ENCODE measurements around the gene ZNF407.

ZNF407 gene

GRCh38 chr18:75105551-75106254 is 508.0 kb downstream of the ZNF407 start:
- no peak overlapping the region for H3K4me3 ChIP-seq (ENCODE audit: low read depth, low read length)
- H3K4me1 ChIP-seq (ENCODE audit: control insufficient read depth, insufficient read depth, low read length), result no peaks in the 10 kb centered on the region
- no peak overlapping the region for H3K27ac ChIP-seq (ENCODE audit: extremely low read depth, low read depth, low read length)
- no peaks in the 10 kb centered on the region for H3K36me3 ChIP-seq (ENCODE audit: control insufficient read depth in 2 of 2, insufficient read depth in 1 of 2, low read length in 2 of 2)
- ChIA-PET CTCF (no interaction called here), POLR2A (no interaction called here)
- TF ChIP-seq ZNF433 (tag by site-specific recombination; IDR thresholded peaks at IDR 0.05; ENCODE audit: low read depth) (no peak), ZNF274 (IDR thresholded peaks at IDR 0.05; ENCODE audit: low read length) (no peak), ZNF274 (tag by site-specific recombination; IDR thresholded peaks at IDR 0.05; ENCODE audit: borderline replicate concordance) (no peak), ZNF560 (tag by site-specific recombination; IDR thresholded peaks at IDR 0.05; ENCODE audit: borderline replicate concordance) (no peak), HIC1 (tag by site-specific recombination; IDR thresholded peaks at IDR 0.05) (no peak), ZNF510 (tag by site-specific recombination; IDR thresholded peaks at IDR 0.05; ENCODE audit: insufficient replicate concordance) (no peak), ZNF112 (tag by site-specific recombination; IDR thresholded peaks at IDR 0.05) (no peak), ZBTB17 (tag by site-specific recombination; IDR thresholded peaks at IDR 0.05) (no peak)
- H3K9me3 ChIP-seq (ENCODE audit: control insufficient read depth, insufficient read depth, low read depth, low read length), result no peaks in the 10 kb centered on the region

DNA sequence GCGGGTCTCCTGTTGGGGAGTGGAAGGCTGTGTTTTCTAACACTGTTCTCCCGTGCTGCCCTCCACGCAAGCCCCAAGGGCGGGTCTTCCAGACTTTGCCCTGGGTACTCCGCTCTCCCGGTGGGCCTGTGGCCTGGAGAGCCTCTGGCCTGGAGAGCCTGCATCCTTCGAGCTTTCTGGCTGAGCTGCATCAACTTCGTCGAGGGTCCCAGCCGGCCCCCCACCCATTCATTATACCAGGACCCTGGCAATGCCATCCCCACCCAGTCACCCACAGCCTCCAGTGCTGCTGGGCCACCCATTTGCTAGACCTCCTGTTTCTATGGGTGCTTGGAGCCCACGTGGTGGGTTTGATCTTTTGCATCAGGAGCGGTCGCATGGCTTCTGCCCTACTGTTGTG is 509.1 kb downstream of the ZNF407 start:
- POLR2A ChIA-PET, result no interaction called here
- H3K4me1 ChIP-seq (ENCODE audit: control insufficient read depth, insufficient read depth, low read length), result no peaks in the 10 kb centered on the region
- no peak overlapping the region for H3K27ac ChIP-seq (ENCODE audit: extremely low read depth, low read depth, low read length)
- CTCF ChIA-PET, result interaction anchor here (0.7 kb wide), 1 partner anchor 11 kb away, joined by 3 read pairs; no protein-coding TSS in a partner anchor
- no peak overlapping the region for H3K4me3 ChIP-seq (ENCODE audit: low read depth, low read length)
- H3K36me3 ChIP-seq (ENCODE audit: control insufficient read depth in 2 of 2, insufficient read depth in 1 of 2, low read length in 2 of 2), result no peaks in the 10 kb centered on the region
- H3K9me3 ChIP-seq (ENCODE audit: control insufficient read depth, insufficient read depth, low read depth, low read length), result no peaks in the 10 kb centered on the region
- TF ChIP-seq ZNF785 (tag by site-specific recombination; IDR thresholded peaks at IDR 0.05) (no peak), ZNF843 (tag by site-specific recombination; IDR thresholded peaks at IDR 0.05) (no peak)
- TF ChIP-seq, protein P1, sequence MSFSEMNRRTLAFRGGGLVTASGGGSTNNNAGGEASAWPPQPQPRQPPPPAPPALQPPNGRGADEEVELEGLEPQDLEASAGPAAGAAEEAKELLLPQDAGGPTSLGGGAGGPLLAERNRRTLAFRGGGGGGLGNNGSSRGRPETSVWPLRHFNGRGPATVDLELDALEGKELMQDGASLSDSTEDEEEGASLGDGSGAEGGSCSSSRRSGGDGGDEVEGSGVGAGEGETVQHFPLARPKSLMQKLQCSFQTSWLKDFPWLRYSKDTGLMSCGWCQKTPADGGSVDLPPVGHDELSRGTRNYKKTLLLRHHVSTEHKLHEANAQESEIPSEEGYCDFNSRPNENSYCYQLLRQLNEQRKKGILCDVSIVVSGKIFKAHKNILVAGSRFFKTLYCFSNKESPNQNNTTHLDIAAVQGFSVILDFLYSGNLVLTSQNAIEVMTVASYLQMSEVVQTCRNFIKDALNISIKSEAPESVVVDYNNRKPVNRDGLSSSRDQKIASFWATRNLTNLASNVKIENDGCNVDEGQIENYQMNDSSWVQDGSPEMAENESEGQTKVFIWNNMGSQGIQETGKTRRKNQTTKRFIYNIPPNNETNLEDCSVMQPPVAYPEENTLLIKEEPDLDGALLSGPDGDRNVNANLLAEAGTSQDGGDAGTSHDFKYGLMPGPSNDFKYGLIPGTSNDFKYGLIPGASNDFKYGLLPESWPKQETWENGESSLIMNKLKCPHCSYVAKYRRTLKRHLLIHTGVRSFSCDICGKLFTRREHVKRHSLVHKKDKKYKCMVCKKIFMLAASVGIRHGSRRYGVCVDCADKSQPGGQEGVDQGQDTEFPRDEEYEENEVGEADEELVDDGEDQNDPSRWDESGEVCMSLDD (tag by site-specific recombination; IDR thresholded peaks at IDR 0.05), result no peak

- H3K9me3 ChIP-seq (ENCODE audit: control insufficient read depth, insufficient read depth, low read depth, low read length), result no peaks in the 10 kb centered on the region
- H3K27ac ChIP-seq (ENCODE audit: extremely low read depth, low read depth, low read length), result no peak overlapping the region
- ChIA-PET POLR2A (no interaction called here), CTCF (no interaction called here)
- no peaks in the 10 kb centered on the region for H3K4me1 ChIP-seq (ENCODE audit: control insufficient read depth, insufficient read depth, low read length)
- no peaks in the 10 kb centered on the region for H3K36me3 ChIP-seq (ENCODE audit: control insufficient read depth in 2 of 2, insufficient read depth in 1 of 2, low read length in 2 of 2)
- H3K4me3 ChIP-seq (ENCODE audit: low read depth, low read length), result no peak overlapping the region
- TF ChIP-seq ZNF416 (tag by site-specific recombination; IDR thresholded peaks at IDR 0.05), result no peak
- no peak for TF ChIP-seq PRDM2 (tag by site-specific recombination; IDR thresholded peaks at IDR 0.05; ENCODE audit: borderline replicate concordance)
- TF ChIP-seq ZNF148 (tag by site-specific recombination; IDR thresholded peaks at IDR 0.05; ENCODE audit: borderline replicate concordance), result no peak
- TF ChIP-seq ZNF747 (tag by site-specific recombination; IDR thresholded peaks at IDR 0.05), result no peak
- no peak for TF ChIP-seq ZNF629 (tag by site-specific recombination; IDR thresholded peaks at IDR 0.05)
Observed at GRCh38 chr18:75107196-75107930, 509.7 kb downstream of the ZNF407 start.

All from HEK293 (cell line).